ENCODE measurements around the gene CASKIN1. TPM values are rescaled to one million over a fixed set of nuclear protein-coding genes. Genes with fewer than 3 reads are reported as not detected.

Gene CASKIN1
- polyA plus RNA-seq, 2 of the 4 experiments (the other 2 are of a cell fraction) = 0.27 to 0.87 TPM

DNA sequence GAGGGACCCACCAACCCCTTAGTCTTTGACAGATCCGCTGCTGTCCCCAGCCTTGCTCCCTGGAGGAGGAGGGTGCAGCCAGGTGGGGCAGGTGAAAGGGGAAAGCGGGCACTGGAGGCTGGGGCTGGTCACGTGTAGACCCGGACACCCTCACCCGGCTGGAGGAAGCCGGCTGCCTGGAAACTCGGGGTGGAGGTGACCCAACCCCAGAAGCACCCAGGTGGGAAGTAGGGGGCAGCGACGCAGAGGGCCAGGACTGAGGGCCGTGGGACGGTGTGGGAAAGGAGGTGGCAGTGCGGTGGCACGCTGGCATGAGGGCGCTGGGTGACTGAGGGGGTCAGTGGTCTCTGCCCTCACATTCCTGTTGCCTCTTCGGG, 38.2 kb downstream of the CASKIN1 start:
- no peaks in the 10 kb centered on the region for H3K9me3 ChIP-seq
- H3K4me2 ChIP-seq = peak overlapping the region; percentile 98
- POLR2A ChIA-PET = no interaction called here

DNA sequence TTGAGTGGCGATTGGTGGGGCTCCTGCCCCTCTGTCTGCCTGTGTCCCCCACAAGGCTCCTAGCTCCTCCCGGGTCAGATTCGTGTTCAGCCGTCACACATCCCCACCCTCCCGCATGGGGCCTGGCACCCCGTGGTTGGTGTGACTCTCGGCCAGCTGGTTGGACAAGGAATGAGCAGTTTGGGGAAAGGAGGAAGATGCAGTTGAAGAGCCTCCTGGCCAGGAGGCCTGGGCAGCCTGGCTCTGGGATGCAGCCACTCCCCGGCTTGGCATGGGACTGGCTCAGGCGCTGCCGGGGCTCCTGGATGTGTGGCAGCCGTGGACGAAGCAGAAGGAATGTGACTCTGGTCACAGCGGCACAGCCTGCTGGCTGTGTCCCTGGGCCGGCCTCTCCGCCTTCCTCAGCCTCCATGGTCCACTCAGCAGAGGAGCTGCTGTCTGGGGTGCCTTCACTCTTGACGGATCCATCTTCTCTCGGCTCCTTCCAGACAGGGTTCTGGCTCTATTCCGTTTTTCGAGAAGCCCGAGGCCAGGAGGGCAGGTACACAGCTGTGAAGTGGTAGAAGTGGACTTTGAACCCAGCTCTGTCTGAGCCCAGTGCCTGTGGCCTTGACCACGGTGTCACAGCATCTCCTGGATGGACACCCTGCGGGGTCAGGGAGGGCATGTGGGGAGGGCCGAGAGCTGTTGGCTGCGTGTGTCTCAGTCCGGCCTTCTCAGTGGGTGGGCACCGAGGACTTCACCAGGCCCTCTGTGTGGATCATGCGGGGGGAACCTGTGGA, 38.7 kb downstream of the CASKIN1 start:
- WGBS (ENCODE audit: missing lambda C conversion rate) = 73% methylated on average over 27 of the region's 27 CpGs
- no peak for ATAC-seq
- H3K27ac ChIP-seq = peak overlapping the region in 1 of 2 experiments; percentile 94; a peak in 3 of 6 replicates
- peaks cover 50% of the 10 kb centered on the region for H3K4me1 ChIP-seq
- ChIA-PET POLR2A (no interaction called here), CTCF (interaction anchor here (1.1 to 1.2 kb wide), 2 partner anchors 17 to 154 kb away, joined by 3 to 5 read pairs; no protein-coding TSS in a partner anchor)
- H3K4me2 ChIP-seq = peak overlapping the region; percentile 98
- peak overlapping the region; percentile 83; the same call in 1 of the 3 replicates for H3K4me3 ChIP-seq
- H3K9me3 ChIP-seq = no peaks in the 10 kb centered on the region
- TF ChIP-seq, protein P1, sequence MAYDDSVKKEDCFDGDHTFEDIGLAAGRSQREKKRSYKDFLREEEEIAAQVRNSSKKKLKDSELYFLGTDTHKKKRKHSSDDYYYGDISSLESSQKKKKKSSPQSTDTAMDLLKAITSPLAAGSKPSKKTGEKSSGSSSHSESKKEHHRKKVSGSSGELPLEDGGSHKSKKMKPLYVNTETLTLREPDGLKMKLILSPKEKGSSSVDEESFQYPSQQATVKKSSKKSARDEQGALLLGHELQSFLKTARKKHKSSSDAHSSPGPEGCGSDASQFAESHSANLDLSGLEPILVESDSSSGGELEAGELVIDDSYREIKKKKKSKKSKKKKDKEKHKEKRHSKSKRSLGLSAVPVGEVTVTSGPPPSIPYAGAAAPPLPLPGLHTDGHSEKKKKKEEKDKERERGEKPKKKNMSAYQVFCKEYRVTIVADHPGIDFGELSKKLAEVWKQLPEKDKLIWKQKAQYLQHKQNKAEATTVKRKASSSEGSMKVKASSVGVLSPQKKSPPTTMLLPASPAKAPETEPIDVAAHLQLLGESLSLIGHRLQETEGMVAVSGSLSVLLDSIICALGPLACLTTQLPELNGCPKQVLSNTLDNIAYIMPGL (CRISPR knock-in tag; IDR thresholded peaks at IDR 0.05; ENCODE audit: borderline replicate concordance) = no peak
- TF ChIP-seq EHMT2 (IDR thresholded peaks at IDR 0.05; ENCODE audit: low read depth) (no peak), PHF8 (IDR thresholded peaks at IDR 0.05; ENCODE audit: borderline replicate concordance, low read depth) (no peak), ZC3H11A (IDR thresholded peaks at IDR 0.05) (no peak), ESRRA (IDR thresholded peaks at IDR 0.05; ENCODE audit: borderline replicate concordance, low read length) (no peak), RFX5 (IDR thresholded peaks at IDR 0.05) (no peak), GATA3 (IDR thresholded peaks at IDR 0.05; ENCODE audit: borderline replicate concordance) (no peak), HOXA7 (CRISPR knock-in tag; IDR thresholded peaks at IDR 0.05) (no peak), NPAS2 (CRISPR knock-in tag; IDR thresholded peaks at IDR 0.05; ENCODE audit: borderline replicate concordance) (no peak), HOXB5 (CRISPR knock-in tag; IDR thresholded peaks at IDR 0.05) (no peak), HOXB13 (CRISPR knock-in tag; IDR thresholded peaks at IDR 0.05; ENCODE audit: low read depth) (no peak), MAFK (IDR thresholded peaks at IDR 0.05; ENCODE audit: partially characterized antibody) (no peak)
- TF ChIP-seq, protein P2, sequence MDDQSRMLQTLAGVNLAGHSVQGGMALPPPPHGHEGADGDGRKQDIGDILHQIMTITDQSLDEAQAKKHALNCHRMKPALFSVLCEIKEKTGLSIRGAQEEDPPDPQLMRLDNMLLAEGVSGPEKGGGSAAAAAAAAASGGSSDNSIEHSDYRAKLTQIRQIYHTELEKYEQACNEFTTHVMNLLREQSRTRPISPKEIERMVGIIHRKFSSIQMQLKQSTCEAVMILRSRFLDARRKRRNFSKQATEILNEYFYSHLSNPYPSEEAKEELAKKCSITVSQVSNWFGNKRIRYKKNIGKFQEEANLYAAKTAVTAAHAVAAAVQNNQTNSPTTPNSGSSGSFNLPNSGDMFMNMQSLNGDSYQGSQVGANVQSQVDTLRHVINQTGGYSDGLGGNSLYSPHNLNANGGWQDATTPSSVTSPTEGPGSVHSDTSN (IDR thresholded peaks at IDR 0.05) = no peak
- TF ChIP-seq, protein P3, sequence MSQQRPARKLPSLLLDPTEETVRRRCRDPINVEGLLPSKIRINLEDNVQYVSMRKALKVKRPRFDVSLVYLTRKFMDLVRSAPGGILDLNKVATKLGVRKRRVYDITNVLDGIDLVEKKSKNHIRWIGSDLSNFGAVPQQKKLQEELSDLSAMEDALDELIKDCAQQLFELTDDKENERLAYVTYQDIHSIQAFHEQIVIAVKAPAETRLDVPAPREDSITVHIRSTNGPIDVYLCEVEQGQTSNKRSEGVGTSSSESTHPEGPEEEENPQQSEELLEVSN (IDR thresholded peaks at IDR 0.05; ENCODE audit: borderline replicate concordance, low read depth) = no peak
- no peak for FAIRE-seq
- no peak for DNase-seq (ENCODE audit: low read depth in 1 of 2, low spot score in 1 of 2)

More for the DNA sequence above, 38.2 kb downstream of the CASKIN1 start:
- DNase-seq (ENCODE audit: low read depth in 1 of 2, low spot score in 1 of 2) = no peak
- no peak for ATAC-seq
- no peak for TF ChIP-seq POLR2A (IDR thresholded peaks at IDR 0.05; ENCODE audit: low read length)
- TF ChIP-seq ZFP36 (IDR thresholded peaks at IDR 0.05; ENCODE audit: borderline replicate concordance, partially characterized antibody) = no peak
- no peak for TF ChIP-seq FOXS1 (CRISPR knock-in tag; IDR thresholded peaks at IDR 0.05)
- TF ChIP-seq, protein P3 (IDR thresholded peaks at IDR 0.05; ENCODE audit: borderline replicate concordance, low read depth) = no peak
- TF ChIP-seq, protein P2 (IDR thresholded peaks at IDR 0.05) = no peak
- peak overlapping the region in 1 of 2 experiments; percentile 94; a peak in 3 of 6 replicates for H3K27ac ChIP-seq
- 93% methylated on average over 15 of the region's 15 CpGs for WGBS (ENCODE audit: missing lambda C conversion rate)
- H3K4me3 ChIP-seq = no peak overlapping the region
- FAIRE-seq = no peak
- peaks cover 48% of the 10 kb centered on the region for H3K4me1 ChIP-seq
- CTCF ChIA-PET = interaction anchor here (1.1 kb wide), 1 partner anchor 154 kb away, joined by 3 read pairs; no protein-coding TSS in a partner anchor
